ENCODE measurements around the gene ZNF620.

- TF ChIP-seq SP1 (IDR thresholded peaks at IDR 0.05) (no peak), ZNF384 (IDR thresholded peaks at IDR 0.05) (no peak), ARNT (IDR thresholded peaks at IDR 0.05) (no peak), HDGF (IDR thresholded peaks at IDR 0.05; ENCODE audit: borderline replicate concordance) (no peak), FOXA1 (IDR thresholded peaks at IDR 0.05) (no peak), ELF4 (IDR thresholded peaks at IDR 0.05) (no peak), SUZ12 (IDR thresholded peaks at IDR 0.05) (no peak), PKNOX1 (IDR thresholded peaks at IDR 0.05) (no peak), CTBP1 (IDR thresholded peaks at IDR 0.05; ENCODE audit: borderline replicate concordance) (no peak)
Observed at GRCh38 chr3:40477666-40478065, 28.2 kb upstream of the ZNF620 start.
